C4-2B (cell line): ENCODE data around the gene TAF13.

Experiments used
- ZFX ChIP-seq: fragments of 450-650 bp; IDR thresholded peaks from 2 replicates; pipeline ENCODE4 v1.6.1; 2017
- TF ChIP-seq, protein P1 (sequence below): fragments of 450-650 bp; conservative IDR thresholded peaks from 2 replicates; pipeline ENCODE4 v1.5.1; 2017; ENCODE audit warnings: mild to moderate bottlenecking

DNA sequence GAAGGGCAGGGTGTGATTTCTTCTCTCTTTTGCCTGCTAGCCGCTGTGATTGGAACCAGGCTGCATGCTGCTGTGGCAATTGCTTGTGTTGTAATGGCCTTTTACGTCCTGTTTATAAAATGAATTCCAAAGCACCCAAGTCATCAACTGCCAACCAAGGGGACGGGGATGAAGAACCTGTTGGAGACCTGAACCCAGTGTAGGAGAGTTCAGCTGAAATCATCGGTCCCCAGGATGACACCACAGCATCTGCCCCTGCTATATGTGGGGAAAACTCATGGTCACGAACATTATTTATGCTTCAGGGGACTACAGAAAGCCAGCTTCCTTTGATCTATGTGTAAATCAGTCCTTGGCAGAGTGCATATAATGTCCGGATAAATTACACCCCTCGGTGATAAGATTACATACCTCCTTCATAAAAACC lies 18.6 kb upstream of the TAF13 start:
- TF ChIP-seq, protein P1, sequence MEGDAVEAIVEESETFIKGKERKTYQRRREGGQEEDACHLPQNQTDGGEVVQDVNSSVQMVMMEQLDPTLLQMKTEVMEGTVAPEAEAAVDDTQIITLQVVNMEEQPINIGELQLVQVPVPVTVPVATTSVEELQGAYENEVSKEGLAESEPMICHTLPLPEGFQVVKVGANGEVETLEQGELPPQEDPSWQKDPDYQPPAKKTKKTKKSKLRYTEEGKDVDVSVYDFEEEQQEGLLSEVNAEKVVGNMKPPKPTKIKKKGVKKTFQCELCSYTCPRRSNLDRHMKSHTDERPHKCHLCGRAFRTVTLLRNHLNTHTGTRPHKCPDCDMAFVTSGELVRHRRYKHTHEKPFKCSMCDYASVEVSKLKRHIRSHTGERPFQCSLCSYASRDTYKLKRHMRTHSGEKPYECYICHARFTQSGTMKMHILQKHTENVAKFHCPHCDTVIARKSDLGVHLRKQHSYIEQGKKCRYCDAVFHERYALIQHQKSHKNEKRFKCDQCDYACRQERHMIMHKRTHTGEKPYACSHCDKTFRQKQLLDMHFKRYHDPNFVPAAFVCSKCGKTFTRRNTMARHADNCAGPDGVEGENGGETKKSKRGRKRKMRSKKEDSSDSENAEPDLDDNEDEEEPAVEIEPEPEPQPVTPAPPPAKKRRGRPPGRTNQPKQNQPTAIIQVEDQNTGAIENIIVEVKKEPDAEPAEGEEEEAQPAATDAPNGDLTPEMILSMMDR = no peak
- TF ChIP-seq ZFX = no peak
